ENCODE measurements around the gene LRRC28.

GRCh38 chr15:99282121-99282520, 30.8 kb downstream of the LRRC28 start:
- no peak for TF ChIP-seq CTCF (IDR thresholded peaks at IDR 0.05)
- TF ChIP-seq POLR2A (IDR thresholded peaks at IDR 0.05) = no peak

Measured in upper lobe of left lung (tissue), 4 donors.